Right atrium auricular region (tissue), 2 donors: ENCODE results near the gene ATR. TPM values are rescaled to one million over a fixed set of nuclear protein-coding genes. Genes with fewer than 3 reads are reported as not detected.

Experiments used
- DNase-seq: peaks from one replicate; pipeline ENCODE4 v3.0.0-alpha.2; 2019; ENCODE audit warnings: low spot score
- H3K27ac ChIP-seq, 2 donors: fragments of 200-600 bp; sonication (generic); 1 replicate in 1 of 2; 2 replicates in 1 of 2; pipeline ENCODE4 v1.5.1; 2016 to 2019
- H3K27me3 ChIP-seq, 2 donors: fragments of 200-600 bp; sonication (generic); one replicate each; pipeline versions ENCODE4 v1.5.1 to v1.6.0; 2017 to 2019
- H3K36me3 ChIP-seq: fragments of 200-600 bp; sonication (generic); one replicate; pipeline ENCODE4 v1.5.1; 2016
- H3K4me1 ChIP-seq, 2 donors: fragments of 200-600 bp; sonication (generic); one replicate each; pipeline versions ENCODE4 v1.5.1 to v1.6.0; 2017 to 2019
- H3K4me3 ChIP-seq, 2 donors: fragments of 200-600 bp; sonication (generic); 1 replicate in 1 of 2; 2 replicates in 1 of 2; pipeline ENCODE4 v1.5.1; 2017 to 2019; ENCODE audit warnings: mild to moderate bottlenecking in 1 of 2, moderate library complexity in 1 of 2
- H3K9me3 ChIP-seq, 2 donors: fragments of 200-600 bp; sonication (generic); one replicate each; pipeline ENCODE4 v1.5.1; 2019
- total RNA-seq, 2 donors: library from RNA; depleted of rRNA; stranded (reverse); fragments of >200 nt; gene quantifications; one replicate each; pipeline ENCODE4 v1.1.0, GENCODE V29; 2016
- TF ChIP-seq, protein P1 (sequence below), 2 donors: fragments of 200-600 bp; sonication (generic); IDR thresholded peaks; one replicate each; pipeline ENCODE4 v1.5.1; 2019; ENCODE audit warnings: antibody characterized with exemption in 2 of 2

ATR gene
- total RNA-seq, 2 donors from 2014 or later, result 9.0 to 18.4 TPM

GRCh38 chr3:142534543-142534942 is 44.0 kb downstream of the ATR start:
- Histone ChIP-seq H3K9me3 (no peaks in the 10 kb centered on the region), H3K4me1 (no peaks in the 10 kb centered on the region), H3K27ac (no peak overlapping the region), H3K27me3 (no peaks in the 10 kb centered on the region), H3K4me3 (no peak overlapping the region), H3K36me3 (peaks cover 43% of the 10 kb centered on the region)
- no peak for DNase-seq
- TF ChIP-seq, protein P1, sequence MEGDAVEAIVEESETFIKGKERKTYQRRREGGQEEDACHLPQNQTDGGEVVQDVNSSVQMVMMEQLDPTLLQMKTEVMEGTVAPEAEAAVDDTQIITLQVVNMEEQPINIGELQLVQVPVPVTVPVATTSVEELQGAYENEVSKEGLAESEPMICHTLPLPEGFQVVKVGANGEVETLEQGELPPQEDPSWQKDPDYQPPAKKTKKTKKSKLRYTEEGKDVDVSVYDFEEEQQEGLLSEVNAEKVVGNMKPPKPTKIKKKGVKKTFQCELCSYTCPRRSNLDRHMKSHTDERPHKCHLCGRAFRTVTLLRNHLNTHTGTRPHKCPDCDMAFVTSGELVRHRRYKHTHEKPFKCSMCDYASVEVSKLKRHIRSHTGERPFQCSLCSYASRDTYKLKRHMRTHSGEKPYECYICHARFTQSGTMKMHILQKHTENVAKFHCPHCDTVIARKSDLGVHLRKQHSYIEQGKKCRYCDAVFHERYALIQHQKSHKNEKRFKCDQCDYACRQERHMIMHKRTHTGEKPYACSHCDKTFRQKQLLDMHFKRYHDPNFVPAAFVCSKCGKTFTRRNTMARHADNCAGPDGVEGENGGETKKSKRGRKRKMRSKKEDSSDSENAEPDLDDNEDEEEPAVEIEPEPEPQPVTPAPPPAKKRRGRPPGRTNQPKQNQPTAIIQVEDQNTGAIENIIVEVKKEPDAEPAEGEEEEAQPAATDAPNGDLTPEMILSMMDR (IDR thresholded peaks at IDR 0.05), result no peak

DNA sequence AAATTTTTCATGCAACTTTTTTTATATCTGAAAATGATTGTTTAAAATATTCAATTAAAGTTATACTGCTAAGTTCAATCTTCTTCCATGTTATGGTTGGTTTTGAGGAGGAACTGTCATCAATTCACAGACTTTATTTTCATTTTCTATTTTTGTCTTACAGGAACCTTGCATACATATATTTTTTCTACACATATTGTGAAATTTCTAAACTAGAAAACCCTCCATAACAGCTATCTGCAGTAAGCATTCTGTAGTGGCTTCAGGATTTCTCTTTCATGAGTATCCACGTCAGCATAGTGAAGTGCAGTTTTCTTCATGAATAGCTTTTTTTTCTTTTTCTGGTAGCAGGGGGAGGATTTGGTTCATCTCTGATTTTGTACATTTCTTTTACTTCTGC is 48.2 kb downstream of the ATR start:
- Histone ChIP-seq H3K27ac (no peak overlapping the region), H3K36me3 (peaks cover 33% of the 10 kb centered on the region), H3K4me1 (no peaks in the 10 kb centered on the region), H3K27me3 (no peaks in the 10 kb centered on the region), H3K4me3 (no peak overlapping the region), H3K9me3 (no peaks in the 10 kb centered on the region)
- DNase-seq, result no peak
- TF ChIP-seq, protein P1 (IDR thresholded peaks at IDR 0.05), result no peak

DNA sequence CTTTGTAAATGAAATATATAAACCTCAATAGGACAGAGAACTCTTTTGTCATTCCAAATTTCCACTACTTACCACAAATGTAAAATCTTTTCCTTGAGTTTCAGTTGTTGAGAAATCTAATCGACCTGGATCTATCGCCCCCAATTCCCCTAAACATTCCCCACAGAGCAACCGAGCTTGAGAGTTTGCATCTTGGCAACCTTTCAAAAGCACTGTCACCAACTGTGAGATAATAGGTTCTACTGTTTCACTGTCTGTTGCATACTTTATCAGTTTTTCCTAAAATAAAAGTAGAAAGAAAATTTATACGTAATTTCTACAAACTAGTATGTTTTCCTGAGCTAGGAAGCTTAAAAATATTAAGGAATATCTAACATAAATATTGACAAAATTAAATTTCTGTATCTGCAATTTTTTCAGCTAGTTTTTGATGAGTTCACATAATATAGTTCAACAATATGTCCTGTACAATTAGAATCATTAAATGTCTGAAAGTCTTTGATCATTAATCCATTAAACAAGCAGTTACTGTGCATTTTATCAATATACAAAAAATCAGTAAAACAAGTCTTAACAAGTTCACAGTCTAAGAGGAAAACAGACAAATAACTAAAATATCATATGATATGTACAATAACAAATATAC is 54.5 kb downstream of the ATR start:
- Histone ChIP-seq H3K36me3 (peaks cover 22% of the 10 kb centered on the region), H3K27ac (no peak overlapping the region), H3K4me1 (no peaks in the 10 kb centered on the region), H3K27me3 (no peaks in the 10 kb centered on the region), H3K4me3 (no peak overlapping the region), H3K9me3 (no peaks in the 10 kb centered on the region)
- DNase-seq, result no peak
- TF ChIP-seq, protein P1 (IDR thresholded peaks at IDR 0.05), result no peak

- Histone ChIP-seq H3K36me3 (peaks cover 18% of the 10 kb centered on the region), H3K9me3 (no peaks in the 10 kb centered on the region), H3K27ac (no peak overlapping the region), H3K4me3 (no peak overlapping the region), H3K4me1 (no peaks in the 10 kb centered on the region), H3K27me3 (no peaks in the 10 kb centered on the region)
- DNase-seq, result no peak
- TF ChIP-seq, protein P1 (IDR thresholded peaks at IDR 0.05), result no peak
Observed at GRCh38 chr3:142509079-142509478, 69.5 kb downstream of the ATR start.

DNA sequence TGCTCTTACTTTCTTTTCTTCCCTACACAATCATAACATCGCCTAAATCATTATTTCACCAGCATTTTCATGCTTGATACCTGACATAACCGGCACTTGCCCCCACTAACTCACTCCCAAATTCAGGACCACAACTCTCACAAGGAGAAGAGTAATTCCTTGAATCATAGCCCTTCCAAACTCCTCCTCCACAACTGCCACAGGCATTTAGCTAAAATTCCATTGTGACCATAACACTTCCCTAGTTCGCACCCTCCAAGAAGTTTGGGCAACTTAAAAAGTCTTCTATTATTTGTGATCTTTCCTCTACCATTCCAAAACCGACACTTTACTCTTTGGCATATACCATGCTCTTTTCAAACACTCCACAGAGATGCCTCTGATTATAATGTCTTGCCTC is 71.3 kb downstream of the ATR start:
- Histone ChIP-seq H3K4me1 (no peaks in the 10 kb centered on the region), H3K36me3 (peaks cover 19% of the 10 kb centered on the region)
- TF ChIP-seq, protein P1 (IDR thresholded peaks at IDR 0.05), result no peak

More for the DNA sequence above, 71.3 kb downstream of the ATR start:
- Histone ChIP-seq H3K4me3 (no peak overlapping the region), H3K27me3 (no peaks in the 10 kb centered on the region), H3K27ac (no peak overlapping the region), H3K9me3 (no peaks in the 10 kb centered on the region)
- DNase-seq, result no peak
